GM23338 (cell line): Measurements from ENCODE around the gene TMCO4. TPM values are rescaled to one million over a fixed set of nuclear protein-coding genes. Genes with fewer than 3 reads are reported as not detected.
A peak's percentile ranks its signal among the peaks of the same experiment; 100 is the strongest.

ENCODE experiments used
- ATAC-seq: fragments of 200-7000 bp; cut with Tn5 transposase; 3 replicates; pipeline ENCODE4 v1.9.1; 2020
- DNase-seq: peaks from one replicate; pipeline ENCODE4 v3.0.0-alpha.2; 2015; ENCODE audit warnings: low spot score
- H2AFZ ChIP-seq: fragments of 200-600 bp; sonication (generic); 2 replicates; pipeline ENCODE4 v1.8.0; 2016; ENCODE audit warnings: antibody characterized with exemption, mild to moderate bottlenecking, moderate library complexity
- H3F3A ChIP-seq: fragments of 200-600 bp; sonication (generic); replicated peaks from 2 replicates; pipeline ENCODE4 v1.8.0; 2017; ENCODE audit warnings: antibody characterized with exemption, mixed run types, low read depth
- H3K27ac ChIP-seq: fragments of 200-600 bp; sonication (generic); 2 replicates; pipeline ENCODE4 v1.6.1; 2016; ENCODE audit warnings: low read depth
- H3K27me3 ChIP-seq: fragments of 200-600 bp; sonication (generic); 2 replicates; pipeline ENCODE4 v1.8.0; 2016; ENCODE audit warnings: mild to moderate bottlenecking, mixed run types, moderate library complexity; ENCODE audit not compliant: insufficient read depth
- H3K36me3 ChIP-seq: fragments of 200-600 bp; sonication (generic); 2 replicates; pipeline ENCODE4 v1.8.0; 2016; ENCODE audit warnings: mild to moderate bottlenecking; ENCODE audit not compliant: insufficient read depth
- H3K4me1 ChIP-seq: fragments of 200-600 bp; sonication (generic); 2 replicates; pipeline ENCODE4 v1.8.0; 2016; ENCODE audit warnings: mild to moderate bottlenecking, moderate library complexity; ENCODE audit not compliant: insufficient read depth
- H3K4me2 ChIP-seq: fragments of 200-600 bp; sonication (generic); 2 replicates; pipeline ENCODE4 v1.7.1; 2017; ENCODE audit warnings: mixed run types
- H3K4me3 ChIP-seq: fragments of 200-600 bp; sonication (generic); 2 replicates; pipeline ENCODE4 v1.6.1; 2016; ENCODE audit warnings: mixed run types
- H3K79me2 ChIP-seq: fragments of 200-600 bp; sonication (generic); replicated peaks from 2 replicates; pipeline ENCODE4 v1.8.0; 2017; ENCODE audit warnings: mild to moderate bottlenecking; ENCODE audit not compliant: insufficient read depth
- H3K9me2 ChIP-seq: fragments of 200-600 bp; sonication (generic); 2 replicates; pipeline ENCODE4 v1.8.0; 2017; ENCODE audit not compliant: insufficient read depth
- H4K20me1 ChIP-seq: fragments of 200-600 bp; sonication (generic); replicated peaks from 2 replicates; pipeline ENCODE4 v1.8.0; 2017; ENCODE audit warnings: mild to moderate bottlenecking; ENCODE audit not compliant: insufficient read depth
- H3K27ac Mint-ChIP-seq: 2 replicates; pipeline ENCODE4 v1.8.0; 2020; ENCODE audit warnings: inconsistent platforms, mild to moderate bottlenecking, moderate library complexity, mixed read lengths
- H3K27me3 Mint-ChIP-seq: 3 replicates; pipeline ENCODE4 v1.8.0; 2022; ENCODE audit warnings: low read depth, mild to moderate bottlenecking, moderate library complexity, mixed read lengths, inconsistent platforms; ENCODE audit not compliant: insufficient read depth, poor library complexity
- H3K36me3 Mint-ChIP-seq: 3 replicates; pipeline ENCODE4 v1.8.0; 2021; ENCODE audit warnings: low read depth, mild to moderate bottlenecking, inconsistent platforms, moderate library complexity, mixed read lengths
- H3K4me1 Mint-ChIP-seq: 3 replicates; pipeline ENCODE4 v1.8.0; 2020; ENCODE audit warnings: mild to moderate bottlenecking, inconsistent platforms, mixed read lengths
- H3K4me3 Mint-ChIP-seq: 3 replicates; pipeline ENCODE4 v1.8.0; 2021; ENCODE audit warnings: moderate library complexity, mild to moderate bottlenecking, inconsistent platforms, mixed read lengths
- H3K9me3 Mint-ChIP-seq: 3 replicates; pipeline ENCODE4 v1.8.0; 2020; ENCODE audit warnings: moderate library complexity, mild to moderate bottlenecking, inconsistent platforms, mixed read lengths
- CREB1 ChIP-seq: fragments of 250-450 bp; sonication (Bioruptor Pico); IDR thresholded peaks from 2 replicates; pipeline ENCODE4 v1.5.0; 2020; ENCODE audit warnings: low read depth, mild to moderate bottlenecking, moderate library complexity
- CTCF ChIP-seq, 2 experiments: fragments of 200-600 bp in 1 of 2; sonication (generic) in 1 of 2; conservative IDR thresholded peaks; 2 replicates each; pipeline versions ENCODE4 v1.5.1 to v1.6.1; 2016 to 2017; ENCODE audit warnings: antibody characterized with exemption in 2 of 2, low read depth in 2 of 2, mild to moderate bottlenecking in 2 of 2, moderate library complexity in 1 of 2
- EZH2 ChIP-seq: fragments of 200-600 bp; sonication (generic); IDR thresholded peaks from one replicate; pipeline ENCODE4 v1.8.0; 2017; ENCODE audit warnings: antibody characterized with exemption, mild to moderate bottlenecking, low read depth; ENCODE audit not compliant: unreplicated experiment
- EZH2phosphoT487 ChIP-seq: fragments of 200-600 bp; sonication (generic); IDR thresholded peaks from one replicate; pipeline ENCODE4 v1.8.1; 2018; ENCODE audit warnings: antibody characterized with exemption; ENCODE audit not compliant: unreplicated experiment
- NANOG ChIP-seq: IDR thresholded peaks from 2 replicates; pipeline ENCODE4 v1.6.1; 2016; ENCODE audit warnings: antibody characterized with exemption, borderline replicate concordance
- POLR2AphosphoS5 ChIP-seq: IDR thresholded peaks from 2 replicates; pipeline ENCODE4 v1.6.1; 2016; ENCODE audit warnings: antibody characterized with exemption, low read depth
- REST ChIP-seq: IDR thresholded peaks from one replicate; pipeline ENCODE4 v1.6.1; 2018; ENCODE audit warnings: antibody characterized with exemption; ENCODE audit not compliant: unreplicated experiment
- STAT1 ChIP-seq: IDR thresholded peaks from one replicate; pipeline ENCODE4 v1.6.1; 2016; ENCODE audit warnings: antibody characterized with exemption; ENCODE audit not compliant: unreplicated experiment
- ZNF114 ChIP-seq: fragments of 250-450 bp; sonication (Bioruptor Pico); IDR thresholded peaks from 2 replicates; pipeline ENCODE4 v1.5.0; 2020; ENCODE audit warnings: mild to moderate bottlenecking, moderate library complexity
- ZNF331 ChIP-seq: fragments of 250-450 bp; sonication (Bioruptor Pico); IDR thresholded peaks from 2 replicates; pipeline ENCODE4 v1.5.0; 2020; ENCODE audit warnings: low read depth, mild to moderate bottlenecking, moderate library complexity
- ZNF462 ChIP-seq: fragments of 250-450 bp; sonication (Bioruptor Pico); IDR thresholded peaks from 2 replicates; pipeline ENCODE4 v1.5.0; 2020; ENCODE audit warnings: mild to moderate bottlenecking, moderate library complexity
- polyA plus RNA-seq: library from polyadenylated mRNA; unstranded; fragments of >200 nt; fragmentation: Nextera tagmentation; extraction: Ambion mirVana; gene quantifications from 2 replicates; pipeline ENCODE4 v1.2.1, GENCODE V29; 2016
- total RNA-seq: library from RNA; depleted of rRNA; stranded (reverse); fragments of >200 nt; shearing (Covaris generic); gene quantifications from 2 replicates; pipeline ENCODE4 v1.2.3, GENCODE V29; 2014

TMCO4 gene
- total and polyA plus RNA-seq, 2 experiments from 2014 or later = 2.6 to 6.9 TPM

- TF ChIP-seq ZNF462 (CRISPR knock-in tag) = no peak
- no peak for TF ChIP-seq EZH2phosphoT487
- TF ChIP-seq ZNF114 = no peak
These were observed 142.2 kb downstream of the TMCO4 start (continued) for GRCh38 chr1:19657511-19657910.

- no peaks in the 10 kb centered on the region; the same call in 2 of the 3 replicates for H3K36me3 Mint-ChIP-seq
- no peaks in the 10 kb centered on the region for H3K9me2 ChIP-seq
- no peak overlapping the region for H3K4me3 Mint-ChIP-seq
- no peak overlapping the region for H3K27ac Mint-ChIP-seq
- H3K27ac ChIP-seq = no peak overlapping the region
- H3K9me3 Mint-ChIP-seq = no peaks in the 10 kb centered on the region; the same call in 2 of the 3 replicates
- H3K4me3 ChIP-seq = no peak overlapping the region
- H3K79me2 ChIP-seq = no peaks in the 10 kb centered on the region
- H3K36me3 ChIP-seq = no peaks in the 10 kb centered on the region
- no peak overlapping the region for H3K4me2 ChIP-seq
- H3F3A ChIP-seq = peaks cover 12% of the 10 kb centered on the region
- H3K4me1 ChIP-seq = 0 out of 2 replicates have a peak, but pooled peaks cover 6% of the 10 kb centered on the region
- no peaks in the 10 kb centered on the region for H4K20me1 ChIP-seq
- DNase-seq (peak; percentile 64), ATAC-seq (no peak)
- peaks cover 18% of the 10 kb centered on the region for H3K27me3 Mint-ChIP-seq
- no peak overlapping the region for H2AFZ ChIP-seq
- 0 out of 2 replicates have a peak, but pooled peaks cover under 1% of the 10 kb centered on the region for H3K27me3 ChIP-seq
- peaks cover 26% of the 10 kb centered on the region for H3K4me1 Mint-ChIP-seq
- TF ChIP-seq CTCF (conservative IDR thresholded peaks at IDR 0.05; ENCODE audit: low read depth in 2 of 2) = no peak
- no peak for TF ChIP-seq POLR2AphosphoS5
- no peak for TF ChIP-seq ZNF114
- TF ChIP-seq STAT1 = no peak
- TF ChIP-seq ZNF331 = no peak
- no peak for TF ChIP-seq NANOG
- TF ChIP-seq EZH2phosphoT487 = no peak
- no peak for TF ChIP-seq REST
- TF ChIP-seq CREB1 (CRISPR knock-in tag) = no peak
- no peak for TF ChIP-seq EZH2
These were observed 142.8 kb downstream of the TMCO4 start for GRCh38 chr1:19656780-19657466.
